ENCODE data around the gene ASXL1. TPM values are rescaled to one million over a fixed set of nuclear protein-coding genes. Genes with fewer than 3 reads are reported as not detected.

The ASXL1 gene
- total and polyA plus RNA-seq, 2 experiments from 2014 or later = 10.4 to 29.0 TPM

GRCh38 chr20:32482442-32483261 is 124.5 kb downstream of the ASXL1 start:
- H3K27me3 ChIP-seq (ENCODE audit: insufficient read depth) = no peaks in the 10 kb centered on the region
- no peaks in the 10 kb centered on the region for H3K9me2 ChIP-seq (ENCODE audit: insufficient read depth)
- H3K4me2 ChIP-seq = peak overlapping the region; percentile 78
- TF ChIP-seq POLR2AphosphoS5 (IDR thresholded peaks at IDR 0.05; ENCODE audit: low read depth) (0 out of 2 replicates have a peak, but pooled peaks have one; percentile 14), EZH2phosphoT487 (IDR thresholded peaks at IDR 0.05; ENCODE audit: unreplicated experiment) (no peak), ETS1 (IDR thresholded peaks at IDR 0.05) (0 out of 2 replicates have a peak, but pooled peaks have one; percentile 31), NANOG (IDR thresholded peaks at IDR 0.05; ENCODE audit: borderline replicate concordance) (no peak; the same call in 1 of the 2 replicates)
- Mint-ChIP-seq H3K27ac (peak overlapping the region; percentile 77; the same call in 1 of the 2 replicates), H3K27me3 (ENCODE audit: insufficient read depth, low read depth, poor library complexity) (peaks cover 15% of the 10 kb centered on the region), H3K4me3 (peak overlapping the region; percentile 85), H3K4me1 (peaks cover 49% of the 10 kb centered on the region), H3K9me3 (no peaks in the 10 kb centered on the region; the same call in 2 of the 3 replicates), H3K36me3 (ENCODE audit: low read depth) (peaks cover 3% of the 10 kb centered on the region; the same call in 1 of the 3 replicates)
- H3K4me3 ChIP-seq = peak overlapping the region; percentile 97
- H3K27ac ChIP-seq (ENCODE audit: low read depth) = peak overlapping the region; percentile 89
- peaks cover 37% of the 10 kb centered on the region for H4K20me1 ChIP-seq (replicated peaks; ENCODE audit: insufficient read depth)
- peak overlapping the region; percentile 83 for H2AFZ ChIP-seq
- H3K36me3 ChIP-seq (ENCODE audit: insufficient read depth) = no peaks in the 10 kb centered on the region; the same call in 1 of the 2 replicates
- peaks cover 40% of the 10 kb centered on the region for H3K4me1 ChIP-seq (ENCODE audit: insufficient read depth)
- DNase-seq (ENCODE audit: low spot score) (peak; percentile 86), ATAC-seq (peak; percentile 11)
- H3F3A ChIP-seq (replicated peaks; ENCODE audit: low read depth) = peaks cover 26% of the 10 kb centered on the region
- H3K79me2 ChIP-seq (replicated peaks; ENCODE audit: insufficient read depth) = peaks cover 47% of the 10 kb centered on the region

- peak overlapping the region; percentile 94 for H3K27ac ChIP-seq (ENCODE audit: low read depth)
- H2AFZ ChIP-seq = no peak overlapping the region; the same call in 1 of the 2 replicates
- peaks cover 28% of the 10 kb centered on the region for H4K20me1 ChIP-seq (replicated peaks; ENCODE audit: insufficient read depth)
- peak overlapping the region; percentile 78 for H3K4me2 ChIP-seq
- peaks cover 15% of the 10 kb centered on the region for H3K27me3 Mint-ChIP-seq (ENCODE audit: insufficient read depth, low read depth, poor library complexity)
- peaks cover 41% of the 10 kb centered on the region for H3K4me1 Mint-ChIP-seq
- peaks cover 3% of the 10 kb centered on the region; the same call in 1 of the 3 replicates for H3K36me3 Mint-ChIP-seq (ENCODE audit: low read depth)
- H3F3A ChIP-seq (replicated peaks; ENCODE audit: low read depth) = peaks cover 26% of the 10 kb centered on the region
- H3K79me2 ChIP-seq (replicated peaks; ENCODE audit: insufficient read depth) = peaks cover 38% of the 10 kb centered on the region
- ATAC-seq (peak; percentile 26), DNase-seq (ENCODE audit: low spot score) (peak; percentile 96)
- no peaks in the 10 kb centered on the region for H3K9me2 ChIP-seq (ENCODE audit: insufficient read depth)
- peak overlapping the region; percentile 74 for H3K4me3 Mint-ChIP-seq
- H3K4me1 ChIP-seq (ENCODE audit: insufficient read depth) = peaks cover 40% of the 10 kb centered on the region
- no peaks in the 10 kb centered on the region; the same call in 1 of the 2 replicates for H3K36me3 ChIP-seq (ENCODE audit: insufficient read depth)
- peaks cover 6% of the 10 kb centered on the region; the same call in 2 of the 3 replicates for H3K9me3 Mint-ChIP-seq
- no peak overlapping the region; the same call in 1 of the 2 replicates for H3K27ac Mint-ChIP-seq
- peak overlapping the region; percentile 97 for H3K4me3 ChIP-seq
- H3K27me3 ChIP-seq (ENCODE audit: insufficient read depth) = no peaks in the 10 kb centered on the region
- TF ChIP-seq ZNF462 (CRISPR knock-in tag; IDR thresholded peaks at IDR 0.05) = no peak
- TF ChIP-seq CREB1 (CRISPR knock-in tag; IDR thresholded peaks at IDR 0.05; ENCODE audit: low read depth) = no peak; the same call in 1 of the 2 replicates
- no peak for TF ChIP-seq REST (IDR thresholded peaks at IDR 0.05; ENCODE audit: unreplicated experiment)
These were observed 125.5 kb downstream of the ASXL1 start for GRCh38 chr20:32483351-32484224.

Data from GM23338 (cell line).